PC-3 (cell line): ENCODE measurements around the gene PUS7. TPM values are rescaled to one million over a fixed set of nuclear protein-coding genes. Genes with fewer than 3 reads are reported as not detected.
"Not testable (repeated sequence)": the region's sequence is repeated elsewhere in the genome, so short reads cannot be mapped to it uniquely, and the experiment has no call there.

Source experiments
- ATAC-seq: fragments of 200-7000 bp; cut with Tn5 transposase; 2 replicates; pipeline ENCODE4 v1.9.1; 2020; ENCODE audit warnings: mild to moderate bottlenecking, moderate library complexity
- BruUV-seq: library from RNA; stranded (reverse); fragments of 400-500 nt; replicated peaks from 2 replicates; lab custom pipeline; 2021; lab: Mats Ljungman, UMichigan
- CTCF ChIA-PET: fragments of 300-600 bp; sonication (Branson Sonifier 250); formaldehyde crosslinking; loops from one replicate; lab custom pipeline; 2022; ENCODE audit warnings: antibody characterized with exemption; lab: Charles Lee
- POLR2A ChIA-PET: fragments of 300-600 bp; sonication (Branson Sonifier 250); formaldehyde crosslinking; loops from one replicate; lab custom pipeline; 2022; ENCODE audit warnings: antibody characterized with exemption; ENCODE audit not compliant: unreplicated experiment; lab: Charles Lee
- DNase-seq: peaks from one replicate; pipeline ENCODE4 v3.0.0-alpha.2; 2015
- H2AFZ ChIP-seq: fragments of 300-600 bp; sonication (generic); 2 replicates; pipeline ENCODE4 v1.6.0; 2016; ENCODE audit warnings: antibody characterized with exemption, low read length
- H3F3A ChIP-seq: fragments of 300-600 bp; sonication (generic); one replicate; pipeline ENCODE4 v1.6.0; 2017; ENCODE audit warnings: antibody characterized with exemption, low read length, control low read depth, mild to moderate bottlenecking; ENCODE audit not compliant: unreplicated experiment
- H3K27ac ChIP-seq: fragments of 300-600 bp; sonication (generic); 2 replicates; pipeline ENCODE4 v1.5.1; 2016; ENCODE audit warnings: mild to moderate bottlenecking, low read length
- H3K27me3 ChIP-seq: fragments of 300-600 bp; sonication (generic); 2 replicates; pipeline ENCODE4 v1.6.1; 2016; ENCODE audit warnings: low read length, mixed read lengths
- H3K36me3 ChIP-seq: fragments of 300-600 bp; sonication (generic); 2 replicates; pipeline ENCODE4 v1.6.1; 2016; ENCODE audit warnings: low read depth, mixed run types, low read length, mixed read lengths
- H3K4me1 ChIP-seq: fragments of 300-600 bp; sonication (generic); 2 replicates; pipeline ENCODE4 v1.5.1; 2016; ENCODE audit warnings: low read length; ENCODE audit not compliant: insufficient read depth
- H3K4me2 ChIP-seq: fragments of 300-600 bp; sonication (generic); 2 replicates; pipeline ENCODE4 v1.6.0; 2016; ENCODE audit warnings: low read length
- H3K4me3 ChIP-seq: fragments of 300-600 bp; sonication (generic); 2 replicates; pipeline ENCODE4 v1.5.1; 2016; ENCODE audit warnings: mild to moderate bottlenecking, low read length, mixed read lengths
- H3K79me2 ChIP-seq: fragments of 300-600 bp; sonication (generic); 2 replicates; pipeline ENCODE4 v1.6.1; 2017; ENCODE audit warnings: low read length, mixed read lengths
- H3K9ac ChIP-seq: fragments of 300-600 bp; sonication (generic); 2 replicates; pipeline ENCODE4 v1.6.0; 2016; ENCODE audit warnings: mild to moderate bottlenecking, low read length
- H3K9me2 ChIP-seq: fragments of 300-600 bp; sonication (generic); replicated peaks from 2 replicates; pipeline ENCODE4 v1.6.1; 2016; ENCODE audit warnings: mixed run types, low read length, mixed read lengths
- H3K9me3 ChIP-seq: fragments of 300-600 bp; sonication (generic); 2 replicates; pipeline ENCODE4 v1.6.1; 2016; ENCODE audit warnings: low read length, mixed read lengths
- H4K20me1 ChIP-seq: fragments of 300-600 bp; sonication (generic); 2 replicates; pipeline ENCODE4 v1.6.1; 2016; ENCODE audit warnings: low read length, mixed read lengths
- CTCF ChIP-seq: fragments of 300-600 bp; sonication (generic); conservative IDR thresholded peaks from 2 replicates; pipeline ENCODE4 v1.5.1; 2017; ENCODE audit warnings: antibody characterized with exemption, low read depth, mild to moderate bottlenecking, low read length
- EZH2 ChIP-seq: fragments of 300-600 bp; sonication (generic); IDR thresholded peaks from one replicate; pipeline ENCODE4 v1.6.1; 2017; ENCODE audit warnings: antibody characterized with exemption, mild to moderate bottlenecking, low read length; ENCODE audit not compliant: unreplicated experiment
- EZH2phosphoT487 ChIP-seq: fragments of 300-600 bp; sonication (generic); IDR thresholded peaks from 2 replicates; pipeline ENCODE4 v1.6.1; 2018; ENCODE audit warnings: mild to moderate bottlenecking, antibody characterized with exemption, low read length, borderline replicate concordance
- intact Hi-C: fragments of 100-400 bp; cut with micrococcal nuclease; formaldehyde crosslinking; loops from 2 replicates; pipeline ENCODE4 v1.9.0; 2023
- total RNA-seq: library from RNA; depleted of rRNA; stranded (reverse); fragments of >200 nt; gene quantifications from 2 replicates; pipeline ENCODE4 v1.2.3, GENCODE V29; 2014

The PUS7 gene
- total RNA-seq, 1 experiment from 2014 or later: 37.2 TPM

DNA sequence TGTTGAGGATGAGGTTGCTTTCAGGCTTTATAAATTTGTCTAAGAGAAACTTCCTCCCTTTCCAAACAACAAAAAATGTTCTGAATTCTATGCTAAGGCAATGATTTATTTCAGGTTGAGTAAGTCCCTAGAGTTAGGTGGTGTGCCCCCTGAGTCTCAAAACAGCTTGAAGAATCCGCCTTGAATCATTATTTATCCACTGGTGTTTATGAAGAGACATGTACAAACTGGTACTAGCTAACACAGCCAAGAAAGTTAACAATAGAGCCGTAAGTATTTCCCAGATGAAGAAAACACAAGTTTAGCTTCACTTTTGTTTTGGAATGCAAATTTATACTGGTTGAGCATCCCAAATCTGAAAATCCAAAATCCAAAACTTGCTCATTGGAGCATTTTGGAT, 67.2 kb downstream of the PUS7 start:
- H2AFZ ChIP-seq: no peak overlapping the region
- peaks cover 13% of the 10 kb centered on the region for H3K36me3 ChIP-seq
- CTCF ChIA-PET: interaction anchor here (0.7 kb wide), 1 partner anchor 25 kb away, joined by 3 read pairs; no protein-coding TSS in a partner anchor
- no peak overlapping the region for H3K4me3 ChIP-seq
- H4K20me1 ChIP-seq: no peaks in the 10 kb centered on the region
- no TSS peak for BruUV-seq
- intact Hi-C loops: no loop called here
- H3K27ac ChIP-seq: no peak overlapping the region
- no peaks in the 10 kb centered on the region for H3F3A ChIP-seq
- no peaks in the 10 kb centered on the region for H3K79me2 ChIP-seq
- H3K9ac ChIP-seq: no peak overlapping the region
- H3K9me3 ChIP-seq: no peaks in the 10 kb centered on the region
- POLR2A ChIA-PET: no interaction called here
- TF ChIP-seq EZH2phosphoT487 (no peak), CTCF (no peak), EZH2 (no peak)
- no peaks in the 10 kb centered on the region for H3K27me3 ChIP-seq
- H3K4me1 ChIP-seq: no peaks in the 10 kb centered on the region
- DNase-seq: no peak
- no peak for ATAC-seq
- H3K4me2 ChIP-seq: no peak overlapping the region
- no peaks in the 10 kb centered on the region for H3K9me2 ChIP-seq

GRCh38 chr7:105454095-105454747, 67.8 kb downstream of the PUS7 start:
- H3K9me3 ChIP-seq: no peaks in the 10 kb centered on the region
- H3K4me1 ChIP-seq: no peaks in the 10 kb centered on the region
- intact Hi-C loops: no loop called here
- no peaks in the 10 kb centered on the region for H3F3A ChIP-seq
- no peak overlapping the region for H2AFZ ChIP-seq
- DNase-seq (peak; percentile 58), ATAC-seq (peak; percentile 93)
- TF ChIP-seq EZH2: no peak
- TF ChIP-seq EZH2phosphoT487: no peak
- TF ChIP-seq CTCF: no peak
- peaks cover 13% of the 10 kb centered on the region for H3K36me3 ChIP-seq
- POLR2A ChIA-PET: no interaction called here
- BruUV-seq: TSS peak; percentile 13
- H4K20me1 ChIP-seq: no peaks in the 10 kb centered on the region
- H3K4me2 ChIP-seq: no peak overlapping the region
- CTCF ChIA-PET: interaction anchor here (0.7 kb wide), 1 partner anchor 24 kb away, joined by 3 read pairs; no protein-coding TSS in a partner anchor
- H3K27me3 ChIP-seq: no peaks in the 10 kb centered on the region
- H3K27ac ChIP-seq: no peak overlapping the region
- H3K9me2 ChIP-seq: no peaks in the 10 kb centered on the region
- H3K9ac ChIP-seq: no peak overlapping the region
- H3K4me3 ChIP-seq: no peak overlapping the region
- no peaks in the 10 kb centered on the region for H3K79me2 ChIP-seq

- Histone ChIP-seq H3K4me2 (no peak overlapping the region), H3K4me1 (no peaks in the 10 kb centered on the region), H3K4me3 (no peak overlapping the region), H3K79me2 (no peaks in the 10 kb centered on the region), H3K27ac (no peak overlapping the region), H2AFZ (no peak overlapping the region), H3K9me2 (no peaks in the 10 kb centered on the region), H4K20me1 (no peaks in the 10 kb centered on the region), H3K27me3 (no peaks in the 10 kb centered on the region), H3K9ac (no peak overlapping the region), H3K9me3 (no peaks in the 10 kb centered on the region), H3F3A (no peaks in the 10 kb centered on the region), H3K36me3 (0 out of 2 replicates have a peak, but pooled peaks cover 6% of the 10 kb centered on the region)
- POLR2A ChIA-PET: interaction anchor here (0.6 kb wide), 1 partner anchor 219 kb away, joined by 4 read pairs; no protein-coding TSS in a partner anchor
- TF ChIP-seq CTCF (no peak), EZH2phosphoT487 (no peak), EZH2 (no peak)
- no TSS peak for BruUV-seq
- CTCF ChIA-PET: no interaction called here
- ATAC-seq (no peak), DNase-seq (no peak)
- intact Hi-C loops: no loop called here
Observed at GRCh38 chr7:105452085-105452484, 70.0 kb downstream of the PUS7 start.

GRCh38 chr7:105450870-105451269, 71.2 kb downstream of the PUS7 start:
- H3F3A ChIP-seq, DNase-seq, ATAC-seq, POLR2A ChIA-PET, H2AFZ ChIP-seq, H3K9me2 ChIP-seq, BruUV-seq, H4K20me1 ChIP-seq, H3K9me3 ChIP-seq, H3K27ac ChIP-seq, H3K9ac ChIP-seq, H3K36me3 ChIP-seq, CTCF ChIA-PET, H3K4me3 ChIP-seq, H3K79me2 ChIP-seq, intact Hi-C loops, H3K4me1 ChIP-seq, H3K4me2 ChIP-seq, H3K27me3 ChIP-seq: not testable (repeated sequence)
